GM12878 (cell line): ENCODE measurements around the gene PLXNA2. TPM values are rescaled to one million over a fixed set of nuclear protein-coding genes. Genes with fewer than 3 reads are reported as not detected.

ENCODE experiments used
- ASH2L ChIP-seq: fragments of 300-600, 200-600 bp; sonication (generic); IDR thresholded peaks from 2 replicates; pipeline ENCODE4 v1.6.1; 2017; ENCODE audit warnings: low read depth, mild to moderate bottlenecking, borderline replicate concordance
- BHLHE40 ChIP-seq, 2 experiments: fragments of 450-650 bp in 1 of 2; IDR thresholded peaks; 2 replicates each; pipeline ENCODE4 v1.6.1; 2011 to 2017; ENCODE audit warnings: low read depth in 2 of 2, borderline replicate concordance in 1 of 2, improper control_type of control experiment in 1 of 2, low read length in 1 of 2, mild to moderate bottlenecking in 1 of 2
- BRCA1 ChIP-seq: IDR thresholded peaks from 2 replicates; pipeline ENCODE4 v1.6.1; 2011; ENCODE audit warnings: low read depth, low read length, improper control_type of control experiment
- CHD1 ChIP-seq: IDR thresholded peaks from 2 replicates; pipeline ENCODE4 v1.6.1; 2012; ENCODE audit warnings: low read depth, low read length, improper control_type of control experiment
- EGR1 ChIP-seq, 2 experiments: IDR thresholded peaks; 1 replicate in 1 of 2; 2 replicates in 1 of 2; pipeline ENCODE4 v1.6.1; 2011 to 2012; ENCODE audit warnings: low read depth in 2 of 2, low read length in 2 of 2, borderline replicate concordance in 1 of 2, mild to moderate bottlenecking in 1 of 2, moderate library complexity in 1 of 2
- FOXK2 ChIP-seq: fragments of 450-650 bp; IDR thresholded peaks from 2 replicates; pipeline ENCODE4 v1.6.1; 2017; ENCODE audit warnings: mild to moderate bottlenecking, moderate library complexity
- JUNB ChIP-seq: IDR thresholded peaks from 2 replicates; pipeline ENCODE4 v1.6.1; 2016; ENCODE audit warnings: antibody characterized with exemption, mild to moderate bottlenecking
- NBN ChIP-seq: fragments of 450-650 bp; IDR thresholded peaks from 2 replicates; pipeline ENCODE4 v1.6.1; 2016
- RB1 ChIP-seq: fragments of 450-650 bp; formaldehyde crosslinking; IDR thresholded peaks from 2 replicates; pipeline ENCODE4 v1.6.1; 2017; ENCODE audit warnings: mild to moderate bottlenecking, borderline replicate concordance
- SIX5 ChIP-seq: IDR thresholded peaks from 2 replicates; pipeline ENCODE4 v1.6.1; 2011; ENCODE audit warnings: mild to moderate bottlenecking, low read depth, low read length, moderate library complexity; ENCODE audit not compliant: severe bottlenecking
- SP1 ChIP-seq: IDR thresholded peaks from one replicate; pipeline ENCODE4 v1.6.1; 2011; ENCODE audit warnings: low read depth, low read length
- SRF ChIP-seq, 2 experiments: IDR thresholded peaks; 2 replicates each; pipeline ENCODE4 v1.6.1; 2011; ENCODE audit warnings: low read depth in 2 of 2, low read length in 2 of 2, mild to moderate bottlenecking in 1 of 2, moderate library complexity in 1 of 2
- TARDBP ChIP-seq: IDR thresholded peaks from 2 replicates; pipeline ENCODE4 v1.6.1; 2016; ENCODE audit warnings: borderline replicate concordance
- WRNIP1 ChIP-seq: IDR thresholded peaks from 2 replicates; pipeline ENCODE4 v1.6.1; 2011; ENCODE audit warnings: low read depth, low read length, improper control_type of control experiment, borderline replicate concordance
- polyA plus RNA-seq, 11 experiments: library from polyadenylated mRNA; depleted of rRNA in 4 of 11; unstranded in 6 of 11; stranded (reverse) in 5 of 11; fragments of >200 nt; fragmentation: Nextera tagmentation in 4 of 11; fragmentation: Illumina TruSeq in 1 of 11; extraction: Ambion mirVana in 4 of 11; extraction: Trizol in 1 of 11; gene quantifications; 1 replicate in 1 of 11; 2 replicates in 10 of 11; pipeline versions ENCODE4 v1.2.1 to v1.2.3, GENCODE V29; 2011 to 2016; ENCODE audit warnings: inconsistent platforms in 2 of 11, missing spikeins in 2 of 11, low read depth in 1 of 11
- total RNA-seq, 4 experiments: library from RNA; depleted of rRNA in 3 of 4; stranded (reverse); fragments of >200 nt in 3 of 4; fragmentation: Illumina TruSeq in 1 of 4; extraction: Trizol in 1 of 4; gene quantifications; 2 replicates each; pipeline versions ENCODE4 v1.2.1 to v1.2.3, GENCODE V29; 2013 to 2021
- TF ChIP-seq, protein P1 (sequence below): fragments of 450-650 bp; formaldehyde crosslinking; IDR thresholded peaks from 2 replicates; pipeline ENCODE4 v1.5.0; 2022; ENCODE audit warnings: mild to moderate bottlenecking, missing genetic modification characterization
- TF ChIP-seq, protein P2 (sequence below), 3 experiments: IDR thresholded peaks in 2 of 3; conservative IDR thresholded peaks in 1 of 3; 2 replicates each; pipeline ENCODE4 v1.5.1; 2011; ENCODE audit warnings: low read depth in 3 of 3, low read length in 3 of 3, mild to moderate bottlenecking in 3 of 3, control low read depth in 2 of 3, moderate library complexity in 2 of 3, inconsistent platforms in 1 of 3, mixed read lengths in 1 of 3; ENCODE audit not compliant: control insufficient read depth in 2 of 3, insufficient read depth in 1 of 3; ENCODE audit errors: extremely low read depth in 1 of 3

Gene PLXNA2
- total and polyA plus RNA-seq, 10 of the 15 experiments (the other 5 are each of a cell fraction or from before 2014, with no cell fraction given) = under 0.01 to 0.08 (median 0.07) TPM; not detected in 4

DNA sequence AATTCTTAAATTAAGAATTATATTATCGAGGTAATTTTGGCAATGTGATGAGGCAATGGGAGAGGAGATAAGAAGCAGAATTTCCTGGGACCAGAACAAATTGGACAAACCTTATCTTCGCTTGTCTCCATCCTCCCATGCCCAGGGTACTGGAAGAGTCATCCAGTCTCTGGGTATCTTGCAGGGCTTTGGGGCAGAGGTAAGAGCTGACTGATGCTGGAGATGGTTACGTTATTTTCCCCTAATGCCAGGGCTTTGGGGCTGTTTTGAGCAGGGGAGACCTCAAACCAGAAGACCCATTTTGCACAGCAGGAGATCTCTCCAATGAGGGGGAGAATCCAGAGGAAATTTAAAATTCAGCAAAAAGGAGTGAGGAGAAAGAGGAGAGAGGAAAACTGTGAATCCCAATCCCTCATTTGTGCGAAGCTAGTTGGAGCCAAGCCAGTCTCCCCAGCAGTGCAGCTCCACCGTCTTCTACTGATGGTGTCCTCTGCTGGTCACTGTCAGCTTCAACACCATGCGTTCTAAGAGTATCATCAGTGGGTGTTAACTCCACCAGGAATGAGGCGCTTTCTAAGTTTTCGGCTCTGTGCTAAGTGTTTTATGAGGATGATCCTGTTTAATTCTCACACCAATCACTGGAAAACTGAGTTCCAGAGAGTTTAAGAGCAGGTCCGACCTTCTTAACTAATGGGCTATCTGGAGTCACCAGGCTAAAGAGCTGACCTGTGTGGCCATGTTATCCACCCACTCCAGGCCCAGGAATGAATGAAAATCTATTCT lies 246.5 kb downstream of the PLXNA2 start (continued):
- TF ChIP-seq, protein P1, sequence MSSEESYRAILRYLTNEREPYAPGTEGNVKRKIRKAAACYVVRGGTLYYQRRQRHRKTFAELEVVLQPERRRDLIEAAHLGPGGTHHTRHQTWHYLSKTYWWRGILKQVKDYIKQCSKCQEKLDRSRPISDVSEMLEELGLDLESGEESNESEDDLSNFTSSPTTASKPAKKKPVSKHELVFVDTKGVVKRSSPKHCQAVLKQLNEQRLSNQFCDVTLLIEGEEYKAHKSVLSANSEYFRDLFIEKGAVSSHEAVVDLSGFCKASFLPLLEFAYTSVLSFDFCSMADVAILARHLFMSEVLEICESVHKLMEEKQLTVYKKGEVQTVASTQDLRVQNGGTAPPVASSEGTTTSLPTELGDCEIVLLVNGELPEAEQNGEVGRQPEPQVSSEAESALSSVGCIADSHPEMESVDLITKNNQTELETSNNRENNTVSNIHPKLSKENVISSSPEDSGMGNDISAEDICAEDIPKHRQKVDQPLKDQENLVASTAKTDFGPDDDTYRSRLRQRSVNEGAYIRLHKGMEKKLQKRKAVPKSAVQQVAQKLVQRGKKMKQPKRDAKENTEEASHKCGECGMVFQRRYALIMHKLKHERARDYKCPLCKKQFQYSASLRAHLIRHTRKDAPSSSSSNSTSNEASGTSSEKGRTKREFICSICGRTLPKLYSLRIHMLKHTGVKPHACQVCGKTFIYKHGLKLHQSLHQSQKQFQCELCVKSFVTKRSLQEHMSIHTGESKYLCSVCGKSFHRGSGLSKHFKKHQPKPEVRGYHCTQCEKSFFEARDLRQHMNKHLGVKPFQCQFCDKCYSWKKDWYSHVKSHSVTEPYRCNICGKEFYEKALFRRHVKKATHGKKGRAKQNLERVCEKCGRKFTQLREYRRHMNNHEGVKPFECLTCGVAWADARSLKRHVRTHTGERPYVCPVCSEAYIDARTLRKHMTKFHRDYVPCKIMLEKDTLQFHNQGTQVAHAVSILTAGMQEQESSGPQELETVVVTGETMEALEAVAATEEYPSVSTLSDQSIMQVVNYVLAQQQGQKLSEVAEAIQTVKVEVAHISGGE (CRISPR knock-in tag) = no peak
- TF ChIP-seq, protein P2, sequence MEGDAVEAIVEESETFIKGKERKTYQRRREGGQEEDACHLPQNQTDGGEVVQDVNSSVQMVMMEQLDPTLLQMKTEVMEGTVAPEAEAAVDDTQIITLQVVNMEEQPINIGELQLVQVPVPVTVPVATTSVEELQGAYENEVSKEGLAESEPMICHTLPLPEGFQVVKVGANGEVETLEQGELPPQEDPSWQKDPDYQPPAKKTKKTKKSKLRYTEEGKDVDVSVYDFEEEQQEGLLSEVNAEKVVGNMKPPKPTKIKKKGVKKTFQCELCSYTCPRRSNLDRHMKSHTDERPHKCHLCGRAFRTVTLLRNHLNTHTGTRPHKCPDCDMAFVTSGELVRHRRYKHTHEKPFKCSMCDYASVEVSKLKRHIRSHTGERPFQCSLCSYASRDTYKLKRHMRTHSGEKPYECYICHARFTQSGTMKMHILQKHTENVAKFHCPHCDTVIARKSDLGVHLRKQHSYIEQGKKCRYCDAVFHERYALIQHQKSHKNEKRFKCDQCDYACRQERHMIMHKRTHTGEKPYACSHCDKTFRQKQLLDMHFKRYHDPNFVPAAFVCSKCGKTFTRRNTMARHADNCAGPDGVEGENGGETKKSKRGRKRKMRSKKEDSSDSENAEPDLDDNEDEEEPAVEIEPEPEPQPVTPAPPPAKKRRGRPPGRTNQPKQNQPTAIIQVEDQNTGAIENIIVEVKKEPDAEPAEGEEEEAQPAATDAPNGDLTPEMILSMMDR (IDR thresholded peaks at IDR 0.05 in 2 of 3, conservative IDR thresholded peaks at IDR 0.05 in 1 of 3; ENCODE audit: control insufficient read depth in 2 of 3, extremely low read depth in 1 of 3, insufficient read depth in 1 of 3, low read depth in 3 of 3, low read length in 3 of 3) = peak; percentile 63 to 89 (median 82)
- TF ChIP-seq BRCA1 (no peak), EGR1 (IDR thresholded peaks at IDR 0.05; ENCODE audit: borderline replicate concordance in 1 of 2, low read depth in 2 of 2, low read length in 2 of 2) (no peak), JUNB (no peak), SP1 (no peak), SRF (IDR thresholded peaks at IDR 0.05; ENCODE audit: low read depth in 2 of 2, low read length in 2 of 2) (no peak), CHD1 (no peak), ASH2L (no peak), SIX5 (no peak), FOXK2 (no peak), RB1 (no peak), TARDBP (no peak), NBN (no peak), WRNIP1 (no peak), BHLHE40 (IDR thresholded peaks at IDR 0.05; ENCODE audit: borderline replicate concordance in 1 of 2, low read depth in 2 of 2, low read length in 1 of 2) (no peak)
